Measurements from ENCODE around the gene PRKN.
A peak's percentile ranks its signal among the peaks of the same experiment; 100 is the strongest.

PRKN gene

GRCh38 chr6:161435748-161436070, 1291.9 kb downstream of the PRKN start:
- Histone ChIP-seq H3K27me3 (ENCODE audit: control insufficient read depth in 1 of 2, insufficient read depth in 2 of 2, low read length in 2 of 2) (no peaks in the 10 kb centered on the region), H3K9me3 (ENCODE audit: control insufficient read depth in 2 of 2, low read length in 2 of 2) (no peaks in the 10 kb centered on the region), H3K4me1 (ENCODE audit: control insufficient read depth, insufficient read depth, low read length) (peaks cover 14% of the 10 kb centered on the region), H3K27ac (ENCODE audit: low read length) (no peak overlapping the region), H3K36me3 (ENCODE audit: control insufficient read depth in 2 of 2, insufficient read depth in 2 of 2, low read length in 2 of 2) (no peaks in the 10 kb centered on the region), H3K4me3 (ENCODE audit: low read length in 2 of 2) (no peak overlapping the region), H3K9ac (ENCODE audit: low read length in 2 of 2) (no peak overlapping the region)

- no peaks in the 10 kb centered on the region for H3K9me3 ChIP-seq (ENCODE audit: control insufficient read depth in 2 of 2, low read length in 2 of 2)
- H3K27me3 ChIP-seq (ENCODE audit: control insufficient read depth in 1 of 2, insufficient read depth in 2 of 2, low read length in 2 of 2) = no peaks in the 10 kb centered on the region
- peak overlapping the region; percentile 54 to 60 for H3K4me3 ChIP-seq (ENCODE audit: low read length in 2 of 2)
- H3K27ac ChIP-seq (ENCODE audit: low read length) = peak overlapping the region; percentile 31
- peaks cover 14% of the 10 kb centered on the region for H3K4me1 ChIP-seq (ENCODE audit: control insufficient read depth, insufficient read depth, low read length)
- H3K9ac ChIP-seq (ENCODE audit: low read length in 2 of 2) = peak overlapping the region; percentile 21 to 50
- no peaks in the 10 kb centered on the region for H3K36me3 ChIP-seq (ENCODE audit: control insufficient read depth in 2 of 2, insufficient read depth in 2 of 2, low read length in 2 of 2)
Measured at GRCh38 chr6:161434921-161435747, 1292.4 kb downstream of the PRKN start.

GRCh38 chr6:161434350-161434749, 1293.2 kb downstream of the PRKN start:
- peak overlapping the region; percentile 5 to 50 for H3K9ac ChIP-seq (ENCODE audit: low read length in 2 of 2)
- no peak overlapping the region for H3K27ac ChIP-seq (ENCODE audit: low read length)

DNA sequence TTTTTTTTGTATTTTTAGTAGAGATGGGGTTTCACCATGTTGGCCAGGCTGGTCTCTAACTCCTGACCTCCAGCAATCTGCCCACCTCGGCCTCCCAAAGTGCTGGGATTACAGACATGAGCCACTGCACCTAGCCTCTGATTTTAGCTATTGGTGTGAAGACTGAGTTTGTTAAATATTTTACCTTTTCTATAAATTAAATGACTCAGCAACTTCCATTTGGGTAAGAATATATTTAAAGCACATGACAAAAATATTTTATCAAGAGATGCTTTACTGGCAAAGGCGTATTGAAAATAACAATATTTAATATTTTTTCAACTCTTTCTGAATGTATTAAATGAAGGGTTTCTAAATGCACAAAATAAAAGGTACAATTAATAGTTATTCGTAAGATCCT, 1295.0 kb downstream of the PRKN start:
- Histone ChIP-seq H3K4me1 (ENCODE audit: control insufficient read depth, insufficient read depth, low read length) (peaks cover 8% of the 10 kb centered on the region), H3K9ac (ENCODE audit: low read length in 2 of 2) (no peak overlapping the region), H3K27ac (ENCODE audit: low read length) (no peak overlapping the region), H3K9me3 (ENCODE audit: control insufficient read depth in 2 of 2, low read length in 2 of 2) (no peaks in the 10 kb centered on the region), H3K27me3 (ENCODE audit: control insufficient read depth in 1 of 2, insufficient read depth in 2 of 2, low read length in 2 of 2) (no peaks in the 10 kb centered on the region), H3K36me3 (ENCODE audit: control insufficient read depth in 2 of 2, insufficient read depth in 2 of 2, low read length in 2 of 2) (no peaks in the 10 kb centered on the region), H3K4me3 (ENCODE audit: low read length in 2 of 2) (no peak overlapping the region)

More at GRCh38 chr6:161434350-161434749, 1293.2 kb downstream of the PRKN start:
- Histone ChIP-seq H3K9me3 (ENCODE audit: control insufficient read depth in 2 of 2, low read length in 2 of 2) (no peaks in the 10 kb centered on the region), H3K27me3 (ENCODE audit: control insufficient read depth in 1 of 2, insufficient read depth in 2 of 2, low read length in 2 of 2) (no peaks in the 10 kb centered on the region), H3K36me3 (ENCODE audit: control insufficient read depth in 2 of 2, insufficient read depth in 2 of 2, low read length in 2 of 2) (no peaks in the 10 kb centered on the region), H3K4me1 (ENCODE audit: control insufficient read depth, insufficient read depth, low read length) (peaks cover 13% of the 10 kb centered on the region), H3K4me3 (ENCODE audit: low read length in 2 of 2) (peak overlapping the region; percentile 54 to 60)

DNA sequence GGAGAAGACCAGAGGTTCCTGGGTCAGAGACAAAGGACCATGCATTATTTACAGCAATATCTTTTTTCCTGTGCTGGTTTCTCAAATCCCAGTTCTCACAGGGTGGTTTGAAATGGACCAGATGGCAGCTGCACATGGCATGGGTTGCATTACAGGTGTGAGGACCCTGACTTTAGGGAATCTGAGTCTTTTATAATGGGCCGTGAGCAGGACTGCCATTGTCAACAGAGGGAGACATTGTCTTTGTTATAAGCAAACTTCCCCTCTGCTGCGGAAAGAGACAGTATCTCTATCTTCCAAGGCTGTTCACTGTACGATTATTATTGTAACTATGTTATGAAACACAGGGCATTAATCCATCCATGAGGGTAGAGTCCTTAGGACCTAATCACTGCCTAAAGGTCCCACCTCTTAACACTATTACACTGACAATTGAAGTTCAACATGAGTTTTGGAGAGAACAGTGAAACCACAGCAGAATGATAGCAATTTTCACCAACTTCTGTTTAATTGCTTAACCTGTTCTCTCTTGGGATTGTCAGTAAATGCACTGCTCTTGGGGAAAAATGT, 1297.6 kb downstream of the PRKN start:
- Histone ChIP-seq H3K36me3 (ENCODE audit: control insufficient read depth in 2 of 2, insufficient read depth in 2 of 2, low read length in 2 of 2) (no peaks in the 10 kb centered on the region), H3K4me1 (ENCODE audit: control insufficient read depth, insufficient read depth, low read length) (peaks cover 6% of the 10 kb centered on the region), H3K27ac (ENCODE audit: low read length) (no peak overlapping the region), H3K27me3 (ENCODE audit: control insufficient read depth in 1 of 2, insufficient read depth in 2 of 2, low read length in 2 of 2) (no peaks in the 10 kb centered on the region), H3K9ac (ENCODE audit: low read length in 2 of 2) (no peak overlapping the region), H3K4me3 (ENCODE audit: low read length in 2 of 2) (no peak overlapping the region), H3K9me3 (ENCODE audit: control insufficient read depth in 2 of 2, low read length in 2 of 2) (no peaks in the 10 kb centered on the region)

DNA sequence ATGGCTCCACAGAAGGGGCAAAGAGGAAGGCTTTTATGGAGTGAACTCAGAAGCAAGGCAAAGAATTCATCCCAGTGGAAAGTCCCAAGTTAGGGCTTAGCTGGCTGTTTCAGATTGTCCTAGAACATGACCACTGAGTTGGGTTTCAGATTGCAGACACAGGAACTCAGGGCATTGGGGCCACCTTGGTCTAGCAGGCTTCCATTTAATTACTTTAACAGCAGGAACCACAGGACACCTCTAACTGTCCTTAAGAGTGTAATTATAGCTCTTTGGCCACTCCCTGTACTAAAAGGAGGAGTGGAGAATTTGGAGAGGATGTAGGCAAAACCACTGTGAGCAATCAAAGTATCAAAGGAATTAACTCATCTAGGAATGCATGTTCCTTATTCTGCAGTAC, 1303.1 kb downstream of the PRKN start:
- H3K36me3 ChIP-seq (ENCODE audit: control insufficient read depth in 2 of 2, insufficient read depth in 2 of 2, low read length in 2 of 2) = no peaks in the 10 kb centered on the region
- no peaks in the 10 kb centered on the region for H3K27me3 ChIP-seq (ENCODE audit: control insufficient read depth in 1 of 2, insufficient read depth in 2 of 2, low read length in 2 of 2)
- H3K9me3 ChIP-seq (ENCODE audit: control insufficient read depth in 2 of 2, low read length in 2 of 2) = no peaks in the 10 kb centered on the region
- H3K27ac ChIP-seq (ENCODE audit: low read length) = no peak overlapping the region
- H3K4me3 ChIP-seq (ENCODE audit: low read length in 2 of 2) = no peak overlapping the region
- H3K9ac ChIP-seq (ENCODE audit: low read length in 2 of 2) = no peak overlapping the region
- peaks cover 3% of the 10 kb centered on the region for H3K4me1 ChIP-seq (ENCODE audit: control insufficient read depth, insufficient read depth, low read length)

- H3K27me3 ChIP-seq (ENCODE audit: control insufficient read depth in 1 of 2, insufficient read depth in 2 of 2, low read length in 2 of 2) = no peaks in the 10 kb centered on the region
- H3K27ac ChIP-seq (ENCODE audit: low read length) = no peak overlapping the region
- no peaks in the 10 kb centered on the region for H3K9me3 ChIP-seq (ENCODE audit: control insufficient read depth in 2 of 2, low read length in 2 of 2)
- H3K4me3 ChIP-seq (ENCODE audit: low read length in 2 of 2) = no peak overlapping the region
- peaks cover 6% of the 10 kb centered on the region for H3K4me1 ChIP-seq (ENCODE audit: control insufficient read depth, insufficient read depth, low read length)
- H3K36me3 ChIP-seq (ENCODE audit: control insufficient read depth in 2 of 2, insufficient read depth in 2 of 2, low read length in 2 of 2) = no peaks in the 10 kb centered on the region
- no peak overlapping the region for H3K9ac ChIP-seq (ENCODE audit: low read length in 2 of 2)
Measured at GRCh38 chr6:161422710-161423680, 1304.6 kb downstream of the PRKN start.

DNA sequence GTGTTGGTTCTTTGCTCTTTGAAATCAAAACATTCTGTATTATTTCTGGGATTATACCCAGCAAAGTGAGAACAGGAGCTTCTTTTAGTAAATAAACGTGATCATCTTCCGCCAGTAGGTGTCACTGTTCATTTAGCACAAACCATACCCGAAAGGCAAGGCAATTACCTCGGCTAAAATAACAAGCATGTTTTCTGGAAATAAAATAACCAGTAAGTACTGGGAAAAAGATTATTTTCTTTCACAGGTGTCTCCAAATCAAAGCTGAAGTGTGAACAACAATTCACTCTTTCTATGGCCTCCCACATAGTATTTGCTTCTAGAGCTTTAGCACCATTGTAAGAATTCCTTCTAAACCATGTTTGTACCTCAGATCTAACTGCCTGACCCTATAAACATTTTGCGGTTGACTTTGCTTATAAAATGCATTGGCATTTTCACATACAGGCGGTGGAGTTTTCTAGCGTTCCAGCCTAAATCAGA, 1309.1 kb downstream of the PRKN start:
- Histone ChIP-seq H3K27me3 (ENCODE audit: control insufficient read depth in 1 of 2, insufficient read depth in 2 of 2, low read length in 2 of 2) (peaks cover 0 to 3% of the 10 kb centered on the region in 2 donors), H3K9me3 (ENCODE audit: control insufficient read depth in 2 of 2, low read length in 2 of 2) (no peaks in the 10 kb centered on the region), H3K27ac (ENCODE audit: low read length) (no peak overlapping the region), H3K9ac (ENCODE audit: low read length in 2 of 2) (no peak overlapping the region), H3K4me3 (ENCODE audit: low read length in 2 of 2) (no peak overlapping the region), H3K4me1 (ENCODE audit: control insufficient read depth, insufficient read depth, low read length) (peaks cover 17% of the 10 kb centered on the region), H3K36me3 (ENCODE audit: control insufficient read depth in 2 of 2, insufficient read depth in 2 of 2, low read length in 2 of 2) (no peaks in the 10 kb centered on the region)

DNA sequence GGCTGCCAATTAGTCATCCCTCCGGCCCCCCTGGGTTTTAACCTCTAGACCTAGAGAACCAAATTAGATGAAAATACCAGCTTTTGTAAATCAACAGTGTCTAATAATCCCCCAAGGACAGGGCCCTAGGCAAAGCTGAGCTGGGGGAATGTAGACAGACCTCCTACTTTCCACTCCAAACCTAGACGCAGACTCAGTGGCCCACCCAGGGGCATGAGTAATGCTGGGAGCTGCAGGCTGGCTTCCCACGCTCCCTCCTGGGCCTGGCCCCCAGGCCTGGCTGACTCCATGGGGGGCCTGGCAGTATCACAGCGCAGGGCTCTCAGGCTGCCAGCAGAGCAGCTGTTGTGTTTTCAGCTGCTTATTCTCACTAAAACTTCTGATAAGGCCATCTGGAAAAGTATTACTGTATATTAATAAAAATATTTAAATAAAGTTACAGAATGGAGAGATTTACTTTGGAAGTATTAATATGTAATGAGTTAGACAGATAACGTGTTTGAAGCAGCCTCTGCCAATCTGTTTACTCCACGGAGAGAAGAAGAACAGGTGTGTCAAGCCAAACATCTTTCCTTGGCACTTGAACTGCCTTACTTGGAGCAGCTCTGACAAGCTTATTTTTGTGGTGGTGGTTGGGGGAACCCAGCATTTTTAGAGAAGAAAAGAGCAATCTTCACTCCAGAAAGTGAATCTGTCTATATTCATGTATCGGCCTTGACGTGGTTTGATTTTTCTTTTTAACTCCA, 1309.7 kb downstream of the PRKN start:
- H3K9ac ChIP-seq (ENCODE audit: low read length in 2 of 2) = no peak overlapping the region
- H3K36me3 ChIP-seq (ENCODE audit: control insufficient read depth in 2 of 2, insufficient read depth in 2 of 2, low read length in 2 of 2) = no peaks in the 10 kb centered on the region
- no peak overlapping the region for H3K27ac ChIP-seq (ENCODE audit: low read length)
- H3K4me3 ChIP-seq (ENCODE audit: low read length in 2 of 2) = no peak overlapping the region
- H3K9me3 ChIP-seq (ENCODE audit: control insufficient read depth in 2 of 2, low read length in 2 of 2) = no peaks in the 10 kb centered on the region
- peaks cover 15% of the 10 kb centered on the region for H3K4me1 ChIP-seq (ENCODE audit: control insufficient read depth, insufficient read depth, low read length)
- peaks cover 0 to 3% of the 10 kb centered on the region in 2 donors for H3K27me3 ChIP-seq (ENCODE audit: control insufficient read depth in 1 of 2, insufficient read depth in 2 of 2, low read length in 2 of 2)

GRCh38 chr6:161415302-161415855, 1312.2 kb downstream of the PRKN start:
- H3K27ac ChIP-seq (ENCODE audit: low read length) = no peak overlapping the region
- no peak overlapping the region for H3K9ac ChIP-seq (ENCODE audit: low read length in 2 of 2)
- no peaks in the 10 kb centered on the region for H3K9me3 ChIP-seq (ENCODE audit: control insufficient read depth in 2 of 2, low read length in 2 of 2)
- no peaks in the 10 kb centered on the region for H3K36me3 ChIP-seq (ENCODE audit: control insufficient read depth in 2 of 2, insufficient read depth in 2 of 2, low read length in 2 of 2)
- H3K4me1 ChIP-seq (ENCODE audit: control insufficient read depth, insufficient read depth, low read length) = peaks cover 15% of the 10 kb centered on the region
- H3K27me3 ChIP-seq (ENCODE audit: control insufficient read depth in 1 of 2, insufficient read depth in 2 of 2, low read length in 2 of 2) = peaks cover 0 to 3% of the 10 kb centered on the region in 2 donors
- H3K4me3 ChIP-seq (ENCODE audit: low read length in 2 of 2) = no peak overlapping the region
